Testis (tissue), 3 donors: ENCODE data around the gene BABAM2. TPM values are rescaled to one million over a fixed set of nuclear protein-coding genes. Genes with fewer than 3 reads are reported as not detected.

Experiments
- DNase-seq: peaks from one replicate; pipeline ENCODE4 v3.0.0-alpha.2; 2019
- H3K27ac ChIP-seq, 2 donors: fragments of 200-600 bp; sonication (generic); one replicate each; pipeline ENCODE4 v1.5.1; 2019
- H3K27me3 ChIP-seq: fragments of 200-600 bp; sonication (generic); one replicate; pipeline ENCODE4 v1.5.1; 2019
- H3K36me3 ChIP-seq: fragments of 200-600 bp; sonication (generic); one replicate; pipeline ENCODE4 v1.5.1; 2017; ENCODE audit warnings: low read depth; ENCODE audit errors: missing control alignments
- H3K4me1 ChIP-seq: fragments of 200-600 bp; sonication (generic); one replicate; pipeline ENCODE4 v1.5.1; 2019
- H3K4me3 ChIP-seq, 2 donors: fragments of 200-600 bp; sonication (generic); one replicate each; pipeline ENCODE4 v1.5.1; 2017 to 2019
- H3K9me3 ChIP-seq: fragments of 200-600 bp; sonication (generic); one replicate; pipeline ENCODE4 v1.5.1; 2017
- CTCF ChIP-seq, 3 experiments: fragments of 450-650 bp in 2 of 3; fragments of 200-600 bp in 1 of 3; sonication (generic) in 1 of 3; IDR thresholded peaks; one replicate each; pipeline ENCODE4 v1.5.1; 2016 to 2019; ENCODE audit warnings: antibody characterized with exemption in 3 of 3, mild to moderate bottlenecking in 2 of 3, moderate library complexity in 1 of 3
- POLR2A ChIP-seq: fragments of 450-650 bp; IDR thresholded peaks from one replicate; pipeline ENCODE4 v1.6.1; 2017; ENCODE audit warnings: antibody characterized with exemption, mild to moderate bottlenecking, moderate library complexity
- WGBS, 2 donors: methylation state at CpG; one replicate each; pipeline ENCODE4 v1.1.5; 2018; 5-methylcytosine and 5-hydroxymethylcytosine counted together
- intact Hi-C: fragments of 100-400 bp; cut with DNase I; formaldehyde crosslinking; loops from one replicate; pipeline ENCODE4 v1.15.1; 2023; ENCODE audit warnings: low total_unique reads
- polyA plus RNA-seq: library from polyadenylated mRNA; stranded (reverse); fragments of 350-450 nt; fragmentation: Illumina TruSeq; extraction: RNeasy Lipid Tissue Mini Kit (QIAGEN cat#74804); gene quantifications from one replicate; pipeline ENCODE4 v1.2.3, GENCODE V29; 2014; ENCODE audit warnings: low read depth, low replicate concordance; ENCODE audit not compliant: insufficient read depth
- total RNA-seq, 2 donors: library from RNA; depleted of rRNA; stranded (reverse); fragments of >200 nt; gene quantifications; one replicate each; pipeline ENCODE4 v1.2.3, GENCODE V29; 2016

The BABAM2 gene
- total and polyA plus RNA-seq, 3 donors from 2014 or later, result 49.2 to 70.6 (median 59.1) TPM

GRCh38 chr2:28225473-28226080, 335.0 kb downstream of the BABAM2 start:
- TF ChIP-seq POLR2A (no peak), CTCF (IDR thresholded peaks at IDR 0.05) (no peak)
- H3K27ac ChIP-seq, result peak overlapping the region in 1 of 2 donors; percentile 59
- no peak overlapping the region for H3K4me3 ChIP-seq
- DNase-seq, result no peak
- peaks cover 8% of the 10 kb centered on the region for H3K4me1 ChIP-seq
- H3K9me3 ChIP-seq, result no peaks in the 10 kb centered on the region
- WGBS, 2 donors, result 60 to 71% methylated on average over 3 of the region's 3 CpGs
- H3K36me3 ChIP-seq, result no peaks in the 10 kb centered on the region
- no peaks in the 10 kb centered on the region for H3K27me3 ChIP-seq
- intact Hi-C loops, result no loop called here

GRCh38 chr2:28226558-28226957, 336.0 kb downstream of the BABAM2 start:
- no peak for TF ChIP-seq CTCF (IDR thresholded peaks at IDR 0.05)
- TF ChIP-seq POLR2A, result no peak
- Histone ChIP-seq H3K27ac (no peak overlapping the region), H3K4me1 (peaks cover 8% of the 10 kb centered on the region), H3K9me3 (no peaks in the 10 kb centered on the region), H3K27me3 (no peaks in the 10 kb centered on the region), H3K4me3 (no peak overlapping the region), H3K36me3 (no peaks in the 10 kb centered on the region)
- DNase-seq, result no peak
- intact Hi-C loops, result no loop called here
- WGBS, 2 donors, result 91 to 97% methylated on average over 6 of the region's 6 CpGs

GRCh38 chr2:28227498-28227897, 337.0 kb downstream of the BABAM2 start:
- no peak overlapping the region for H3K4me3 ChIP-seq
- no peaks in the 10 kb centered on the region for H3K9me3 ChIP-seq
- DNase-seq, result no peak
- TF ChIP-seq CTCF (IDR thresholded peaks at IDR 0.05) (no peak), POLR2A (no peak)
- intact Hi-C loops, result no loop called here
- WGBS, 2 donors, result 85 to 89% methylated on average over 3 of the region's 3 CpGs
- H3K36me3 ChIP-seq, result no peaks in the 10 kb centered on the region
- no peaks in the 10 kb centered on the region for H3K27me3 ChIP-seq
- peaks cover 8% of the 10 kb centered on the region for H3K4me1 ChIP-seq
- H3K27ac ChIP-seq, result no peak overlapping the region

GRCh38 chr2:28228434-28228995, 338.0 kb downstream of the BABAM2 start:
- H3K27ac ChIP-seq, result no peak overlapping the region
- H3K4me3 ChIP-seq, result no peak overlapping the region
- intact Hi-C loops, result no loop called here
- WGBS, 2 donors, result 84 to 88% methylated on average over 1 of the region's 1 CpG
- peaks cover 8% of the 10 kb centered on the region for H3K4me1 ChIP-seq
- H3K36me3 ChIP-seq, result no peaks in the 10 kb centered on the region
- no peaks in the 10 kb centered on the region for H3K27me3 ChIP-seq
- no peaks in the 10 kb centered on the region for H3K9me3 ChIP-seq
- TF ChIP-seq CTCF (IDR thresholded peaks at IDR 0.05) (no peak), POLR2A (no peak)
- no peak for DNase-seq

GRCh38 chr2:28231110-28231631, 340.6 kb downstream of the BABAM2 start:
- no peaks in the 10 kb centered on the region for H3K27me3 ChIP-seq
- H3K27ac ChIP-seq, result no peak overlapping the region
- H3K36me3 ChIP-seq, result no peaks in the 10 kb centered on the region
- no peaks in the 10 kb centered on the region for H3K9me3 ChIP-seq
- intact Hi-C loops, result no loop called here
- no peaks in the 10 kb centered on the region for H3K4me1 ChIP-seq
- TF ChIP-seq POLR2A (no peak), CTCF (IDR thresholded peaks at IDR 0.05) (no peak)
- H3K4me3 ChIP-seq, result no peak overlapping the region
- 68 to 82% methylated on average over 4 of the region's 4 CpGs for WGBS, 2 donors
- no peak for DNase-seq
